ENCODE data around the gene TESK1. TPM values are rescaled to one million over a fixed set of nuclear protein-coding genes. Genes with fewer than 3 reads are reported as not detected.
A peak's percentile ranks its signal among the peaks of the same experiment; 100 is the strongest.
"Not testable (repeated sequence)": the region's sequence is repeated elsewhere in the genome, so short reads cannot be mapped to it uniquely, and the experiment has no call there.

TESK1 gene
- total RNA-seq, 4 donors from 2014 or later: 21.5 to 85.1 (median 50.7) TPM

GRCh38 chr9:35635730-35636129, 30.7 kb downstream of the TESK1 start:
- H3K36me3 ChIP-seq: no peaks in the 10 kb centered on the region
- no peaks in the 10 kb centered on the region for H3K27me3 ChIP-seq
- no peak for TF ChIP-seq POLR2A (IDR thresholded peaks at IDR 0.05)
- no peak for TF ChIP-seq CTCF (IDR thresholded peaks at IDR 0.05)
- H3K27ac ChIP-seq: peak overlapping the region; percentile 14 to 75 (median 40)
- H3K4me1 ChIP-seq: peaks cover 0 to 21% (median 2%) of the 10 kb centered on the region in 4 donors
- DNase-seq: no peak
- H3K4me3 ChIP-seq: no peak overlapping the region
- H3K9me3 ChIP-seq: no peaks in the 10 kb centered on the region

- H3K4me1 ChIP-seq: peaks cover 0 to 21% (median 2%) of the 10 kb centered on the region in 4 donors
These were observed 31.2 kb downstream of the TESK1 start for GRCh38 chr9:35636135-35636876.

GRCh38 chr9:35636877-35637246, 31.8 kb downstream of the TESK1 start:
- peak overlapping the region in 1 of 4 donors; percentile 75 for H3K27ac ChIP-seq

More at GRCh38 chr9:35636135-35636876, 31.2 kb downstream of the TESK1 start:
- peak overlapping the region; percentile 14 to 75 (median 40) for H3K27ac ChIP-seq
- H3K27me3 ChIP-seq: no peaks in the 10 kb centered on the region
- TF ChIP-seq POLR2A (IDR thresholded peaks at IDR 0.05): no peak
- no peak for TF ChIP-seq CTCF (IDR thresholded peaks at IDR 0.05)
- no peak overlapping the region for H3K4me3 ChIP-seq
- DNase-seq: peak in 2 of 3 donors; percentile 70
- H3K36me3 ChIP-seq: no peaks in the 10 kb centered on the region
- no peaks in the 10 kb centered on the region for H3K9me3 ChIP-seq

GRCh38 chr9:35637427-35637955, 32.4 kb downstream of the TESK1 start:
- not testable (repeated sequence) for H3K9me3 ChIP-seq
- H3K4me1 ChIP-seq: peaks cover 0 to 21% (median 2%) of the 10 kb centered on the region in 4 donors
- peak in 1 of 3 donors; percentile 26 for DNase-seq

More at GRCh38 chr9:35636877-35637246, 31.8 kb downstream of the TESK1 start:
- H3K4me3 ChIP-seq, H3K27me3 ChIP-seq, H3K36me3 ChIP-seq, H3K9me3 ChIP-seq, DNase-seq: not testable (repeated sequence)
- peaks cover 0 to 21% (median 2%) of the 10 kb centered on the region in 4 donors for H3K4me1 ChIP-seq

GRCh38 chr9:35638751-35639150, 33.7 kb downstream of the TESK1 start:
- not testable (repeated sequence) for H3K27me3 ChIP-seq, H3K27ac ChIP-seq

More at GRCh38 chr9:35637427-35637955, 32.4 kb downstream of the TESK1 start:
- H3K36me3 ChIP-seq, H3K4me3 ChIP-seq, H3K27me3 ChIP-seq: not testable (repeated sequence)
- H3K27ac ChIP-seq: peak overlapping the region in 1 of 4 donors; percentile 38

GRCh38 chr9:35639225-35639624, 34.2 kb downstream of the TESK1 start:
- not testable (repeated sequence) for H3K36me3 ChIP-seq, H3K27me3 ChIP-seq, H3K9me3 ChIP-seq, H3K4me3 ChIP-seq, DNase-seq
- Histone ChIP-seq H3K4me1 (peaks cover 0 to 21% (median 2%) of the 10 kb centered on the region in 4 donors), H3K27ac (peak overlapping the region in 1 of 4 donors; percentile 44)

More at GRCh38 chr9:35638751-35639150, 33.7 kb downstream of the TESK1 start:
- not testable (repeated sequence) for H3K4me3 ChIP-seq, H3K36me3 ChIP-seq, H3K9me3 ChIP-seq
- peaks cover 0 to 21% (median 2%) of the 10 kb centered on the region in 4 donors for H3K4me1 ChIP-seq
- DNase-seq: peak in 1 of 3 donors; percentile 53

- Histone ChIP-seq H3K4me3 (no peak overlapping the region), H3K27ac (peak overlapping the region in 1 of 4 donors; percentile 44), H3K36me3 (no peaks in the 10 kb centered on the region), H3K27me3 (no peaks in the 10 kb centered on the region), H3K4me1 (peaks cover 0 to 21% (median 2%) of the 10 kb centered on the region in 4 donors), H3K9me3 (no peaks in the 10 kb centered on the region)
- DNase-seq: no peak
- TF ChIP-seq POLR2A (IDR thresholded peaks at IDR 0.05) (no peak), CTCF (IDR thresholded peaks at IDR 0.05) (no peak)
These were observed 34.6 kb downstream of the TESK1 start for GRCh38 chr9:35639631-35640030.

GRCh38 chr9:35640431-35640830, 35.4 kb downstream of the TESK1 start:
- peaks cover 0 to 18% (median 1%) of the 10 kb centered on the region in 4 donors for H3K4me1 ChIP-seq

GRCh38 chr9:35641478-35641877, 36.4 kb downstream of the TESK1 start:
- H3K36me3 ChIP-seq, H3K4me3 ChIP-seq, DNase-seq, H3K27me3 ChIP-seq, H3K9me3 ChIP-seq: not testable (repeated sequence)
- peaks cover 0 to 15% (median 3%) of the 10 kb centered on the region in 4 donors for H3K4me1 ChIP-seq
- H3K27ac ChIP-seq: peak overlapping the region in 1 of 4 donors; percentile 52

More at GRCh38 chr9:35640431-35640830, 35.4 kb downstream of the TESK1 start:
- H3K27me3 ChIP-seq, H3K4me3 ChIP-seq, H3K27ac ChIP-seq, H3K36me3 ChIP-seq, H3K9me3 ChIP-seq: not testable (repeated sequence)
- peak in 1 of 3 donors; percentile 29 for DNase-seq

Measured in Peyer's patch (tissue), 4 donors.